ENCODE data around the gene IL18. TPM values are rescaled to one million over a fixed set of nuclear protein-coding genes. Genes with fewer than 3 reads are reported as not detected.

Gene IL18
- total and polyA plus RNA-seq, 2 donors (not counting 1 experiment from before 2014, with no cell fraction given) = 0.17 to 0.23 TPM

DNA sequence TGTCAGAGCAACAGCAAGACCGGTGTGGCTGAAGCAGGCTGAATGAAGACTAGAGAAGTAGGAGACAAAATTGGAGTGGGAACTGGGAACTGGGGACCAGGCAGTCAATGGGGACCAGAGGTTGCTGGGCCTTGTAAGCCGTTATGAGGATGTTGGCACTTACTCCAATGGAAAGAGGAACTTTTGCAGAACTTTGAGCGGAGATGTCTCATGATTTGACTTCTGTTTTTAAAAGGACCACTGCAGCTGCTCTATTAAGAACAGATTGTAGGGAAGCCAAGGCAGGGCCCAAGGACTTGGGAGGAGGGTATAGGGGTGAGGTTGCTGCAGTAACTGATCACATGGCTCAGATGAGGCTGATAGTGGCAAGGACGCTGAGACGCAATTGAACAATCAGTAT lies 34.2 kb downstream of the IL18 start:
- Histone ChIP-seq H3K27me3 (ENCODE audit: control insufficient read depth, insufficient read depth, low read length) (no peaks in the 10 kb centered on the region), H3K4me3 (replicated peaks in 1 of 4; ENCODE audit: control extremely low read depth in 1 of 4, insufficient read depth in 1 of 4, low read depth in 3 of 4, low read length in 4 of 4) (no peak overlapping the region), H3K4me1 (ENCODE audit: control insufficient read depth, extremely low read depth, insufficient read depth, low read length) (peaks cover 5% of the 10 kb centered on the region), H3K9me3 (ENCODE audit: control insufficient read depth, insufficient read depth, low read depth, low read length) (no peaks in the 10 kb centered on the region), H2AFZ (ENCODE audit: low read length) (no peak overlapping the region), H3K9ac (ENCODE audit: insufficient read depth, low read length) (no peak overlapping the region), H3K27ac (ENCODE audit: insufficient read depth, low read length) (no peak overlapping the region), H3K4me2 (ENCODE audit: extremely low read depth, insufficient read depth, low read length) (no peak overlapping the region), H4K20me1 (ENCODE audit: control insufficient read depth, extremely low read depth, insufficient read depth, low read length) (no peaks in the 10 kb centered on the region), H3K79me2 (ENCODE audit: control insufficient read depth, insufficient read depth, low read length) (no peaks in the 10 kb centered on the region), H3K36me3 (ENCODE audit: control insufficient read depth, insufficient read depth, low read length) (no peaks in the 10 kb centered on the region)
- TF ChIP-seq, protein P1, sequence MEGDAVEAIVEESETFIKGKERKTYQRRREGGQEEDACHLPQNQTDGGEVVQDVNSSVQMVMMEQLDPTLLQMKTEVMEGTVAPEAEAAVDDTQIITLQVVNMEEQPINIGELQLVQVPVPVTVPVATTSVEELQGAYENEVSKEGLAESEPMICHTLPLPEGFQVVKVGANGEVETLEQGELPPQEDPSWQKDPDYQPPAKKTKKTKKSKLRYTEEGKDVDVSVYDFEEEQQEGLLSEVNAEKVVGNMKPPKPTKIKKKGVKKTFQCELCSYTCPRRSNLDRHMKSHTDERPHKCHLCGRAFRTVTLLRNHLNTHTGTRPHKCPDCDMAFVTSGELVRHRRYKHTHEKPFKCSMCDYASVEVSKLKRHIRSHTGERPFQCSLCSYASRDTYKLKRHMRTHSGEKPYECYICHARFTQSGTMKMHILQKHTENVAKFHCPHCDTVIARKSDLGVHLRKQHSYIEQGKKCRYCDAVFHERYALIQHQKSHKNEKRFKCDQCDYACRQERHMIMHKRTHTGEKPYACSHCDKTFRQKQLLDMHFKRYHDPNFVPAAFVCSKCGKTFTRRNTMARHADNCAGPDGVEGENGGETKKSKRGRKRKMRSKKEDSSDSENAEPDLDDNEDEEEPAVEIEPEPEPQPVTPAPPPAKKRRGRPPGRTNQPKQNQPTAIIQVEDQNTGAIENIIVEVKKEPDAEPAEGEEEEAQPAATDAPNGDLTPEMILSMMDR (conservative IDR thresholded peaks at IDR 0.05 in 1 of 2, IDR thresholded peaks at IDR 0.05 in 1 of 2; ENCODE audit: low read depth in 1 of 2, low read length in 2 of 2) = no peak
- TF ChIP-seq EZH2 (IDR thresholded peaks at IDR 0.05; ENCODE audit: low read length, missing control alignments) = no peak
- DNase-seq (ENCODE audit: low read depth in 2 of 2) = no peak

DNA sequence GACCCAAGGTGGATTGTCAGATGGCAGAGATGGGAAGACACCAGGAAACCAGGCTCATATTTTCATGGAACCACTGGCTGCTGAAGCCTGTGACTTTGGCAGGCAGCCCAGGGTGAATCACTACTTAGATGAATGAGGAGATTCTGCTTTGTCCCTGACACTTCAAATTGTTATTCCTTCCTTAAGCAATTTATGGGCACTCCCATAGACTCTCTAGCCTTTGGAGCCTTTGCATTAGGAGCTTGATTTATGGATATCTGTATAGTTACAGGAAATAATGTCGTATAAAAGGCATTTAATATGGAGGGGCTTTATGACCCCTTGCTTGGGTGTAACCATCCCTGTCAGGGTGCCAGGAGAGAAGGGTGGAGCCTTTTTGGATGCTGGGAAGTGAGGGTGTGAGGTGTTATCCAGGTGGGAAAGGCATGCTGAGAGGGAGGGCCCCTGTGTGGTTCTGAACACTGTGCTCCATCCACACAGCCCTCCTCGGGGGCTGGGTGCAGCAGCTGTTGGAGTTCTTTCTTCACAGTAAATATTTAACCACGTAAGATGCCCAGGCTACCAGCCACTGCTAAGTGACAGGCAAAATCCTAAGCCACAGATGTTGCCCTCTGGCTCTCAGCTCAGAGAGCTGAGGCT lies 35.3 kb downstream of the IL18 start:
- Histone ChIP-seq H3K4me3 (replicated peaks in 1 of 4; ENCODE audit: control extremely low read depth in 1 of 4, insufficient read depth in 1 of 4, low read depth in 3 of 4, low read length in 4 of 4) (no peak overlapping the region), H3K9me3 (ENCODE audit: control insufficient read depth, insufficient read depth, low read depth, low read length) (no peaks in the 10 kb centered on the region), H3K27me3 (ENCODE audit: control insufficient read depth, insufficient read depth, low read length) (no peaks in the 10 kb centered on the region), H3K4me2 (ENCODE audit: extremely low read depth, insufficient read depth, low read length) (no peak overlapping the region), H2AFZ (ENCODE audit: low read length) (no peak overlapping the region), H4K20me1 (ENCODE audit: control insufficient read depth, extremely low read depth, insufficient read depth, low read length) (no peaks in the 10 kb centered on the region), H3K9ac (ENCODE audit: insufficient read depth, low read length) (no peak overlapping the region), H3K79me2 (ENCODE audit: control insufficient read depth, insufficient read depth, low read length) (no peaks in the 10 kb centered on the region), H3K36me3 (ENCODE audit: control insufficient read depth, insufficient read depth, low read length) (no peaks in the 10 kb centered on the region), H3K27ac (ENCODE audit: insufficient read depth, low read length) (no peak overlapping the region), H3K4me1 (ENCODE audit: control insufficient read depth, extremely low read depth, insufficient read depth, low read length) (peaks cover 5% of the 10 kb centered on the region)
- no peak for TF ChIP-seq EZH2 (IDR thresholded peaks at IDR 0.05; ENCODE audit: low read length, missing control alignments)
- TF ChIP-seq, protein P1 (conservative IDR thresholded peaks at IDR 0.05 in 1 of 2, IDR thresholded peaks at IDR 0.05 in 1 of 2; ENCODE audit: low read depth in 1 of 2, low read length in 2 of 2) = no peak
- peak; percentile 79 to 80 for DNase-seq (ENCODE audit: low read depth in 2 of 2)

DNA sequence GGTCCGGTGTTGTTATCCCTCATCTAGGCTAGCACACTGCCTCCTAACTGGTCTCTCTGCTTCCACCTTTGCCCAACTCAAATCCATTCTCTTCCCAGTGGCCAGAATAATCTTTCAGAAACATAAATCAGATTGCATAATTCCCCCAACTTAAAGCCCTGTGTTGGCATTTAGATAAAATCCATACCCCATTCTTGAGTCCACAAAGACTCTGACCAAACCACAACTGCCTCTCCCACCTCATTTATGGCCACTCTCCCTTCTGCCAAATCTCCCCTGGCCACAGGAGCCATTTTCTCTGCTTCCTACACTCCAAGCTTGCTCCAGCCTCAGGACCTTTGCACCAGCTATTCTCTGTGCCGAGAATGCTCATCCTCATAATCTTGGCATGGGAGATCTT lies 36.8 kb downstream of the IL18 start:
- Histone ChIP-seq H4K20me1 (ENCODE audit: control insufficient read depth, extremely low read depth, insufficient read depth, low read length) (no peaks in the 10 kb centered on the region), H3K79me2 (ENCODE audit: control insufficient read depth, insufficient read depth, low read length) (no peaks in the 10 kb centered on the region), H3K27me3 (ENCODE audit: control insufficient read depth, insufficient read depth, low read length) (no peaks in the 10 kb centered on the region), H3K9ac (ENCODE audit: insufficient read depth, low read length) (no peak overlapping the region), H3K9me3 (ENCODE audit: control insufficient read depth, insufficient read depth, low read depth, low read length) (no peaks in the 10 kb centered on the region), H3K36me3 (ENCODE audit: control insufficient read depth, insufficient read depth, low read length) (no peaks in the 10 kb centered on the region), H3K4me1 (ENCODE audit: control insufficient read depth, extremely low read depth, insufficient read depth, low read length) (peaks cover 5% of the 10 kb centered on the region), H3K27ac (ENCODE audit: insufficient read depth, low read length) (no peak overlapping the region), H3K4me3 (replicated peaks in 1 of 4; ENCODE audit: control extremely low read depth in 1 of 4, insufficient read depth in 1 of 4, low read depth in 3 of 4, low read length in 4 of 4) (no peak overlapping the region), H3K4me2 (ENCODE audit: extremely low read depth, insufficient read depth, low read length) (no peak overlapping the region), H2AFZ (ENCODE audit: low read length) (no peak overlapping the region)
- DNase-seq (ENCODE audit: low read depth in 2 of 2) = no peak
- TF ChIP-seq, protein P1 (conservative IDR thresholded peaks at IDR 0.05 in 1 of 2, IDR thresholded peaks at IDR 0.05 in 1 of 2; ENCODE audit: low read depth in 1 of 2, low read length in 2 of 2) = no peak
- TF ChIP-seq EZH2 (IDR thresholded peaks at IDR 0.05; ENCODE audit: low read length, missing control alignments) = no peak
